Breast epithelium (tissue), 3 donors: ENCODE measurements around the gene VAT1L.

ENCODE experiments used
- CTCF ChIP-seq, 3 donors: fragments of 450-650 bp; IDR thresholded peaks; one replicate each; pipeline ENCODE4 v1.5.1; 2016 to 2017; ENCODE audit warnings: antibody characterized with exemption in 3 of 3, mild to moderate bottlenecking in 3 of 3, moderate library complexity in 3 of 3
- POLR2A ChIP-seq: fragments of 450-650 bp; IDR thresholded peaks from one replicate; pipeline ENCODE4 v1.6.1; 2016; ENCODE audit warnings: antibody characterized with exemption, mild to moderate bottlenecking, moderate library complexity

GRCh38 chr16:77869997-77870813 lies 81.8 kb downstream of the VAT1L start:
- TF ChIP-seq CTCF (IDR thresholded peaks at IDR 0.05) = no peak
- no peak for TF ChIP-seq POLR2A
